ENCODE results near the gene ARHGAP1. TPM values are rescaled to one million over a fixed set of nuclear protein-coding genes. Genes with fewer than 3 reads are reported as not detected.

ARHGAP1 gene
- total and polyA plus RNA-seq, 2 of the 13 experiments (the other 11 are each of a cell fraction or from before 2014, with no cell fraction given), result 18.6 to 30.3 TPM

- BruUV-seq (replicated peaks), result no TSS peak
- ATAC-seq, result peak; percentile 68
- 55% methylated on average over 12 of the region's 12 CpGs for WGBS (ENCODE audit: low lambda C conversion rate)
- in situ Hi-C loops (cut with HindIII; ENCODE audit: extremely low pct_ligation_motif_present, low pct_unique_long_range_greater_than_20kb), result no loop called here
- CTCF ChIA-PET (ENCODE audit: low intra/inter-chr PET ratio, low total read pairs), result no interaction called here
- Histone ChIP-seq H3K27me3 (ENCODE audit: control insufficient read depth in 1 of 2, insufficient read depth in 2 of 2, low read length in 2 of 2) (no peaks in the 10 kb centered on the region), H3K4me2 (ENCODE audit: low read depth, low read length) (peak overlapping the region; percentile 73), H4K20me1 (ENCODE audit: insufficient read depth, low read length) (no peaks in the 10 kb centered on the region), H2AFZ (ENCODE audit: low read length) (no peak overlapping the region), H3K4me1 (ENCODE audit: insufficient read depth, low read length) (peaks cover 27% of the 10 kb centered on the region), H3K9me3 (ENCODE audit: low read length) (no peaks in the 10 kb centered on the region), H3K36me3 (replicated peaks in 1 of 2; ENCODE audit: control insufficient read depth in 1 of 2, insufficient read depth in 2 of 2, low read length in 2 of 2) (peaks cover 41 to 55% of the 10 kb centered on the region in 2 experiments), H3K4me3 (replicated peaks in 1 of 3; ENCODE audit: insufficient read depth in 1 of 3, low read depth in 2 of 3, low read length in 3 of 3) (peak overlapping the region in 1 of 3 experiments; percentile 19; a peak in 2 of 6 replicates), H3K9ac (ENCODE audit: insufficient read depth, low read depth, low read length) (peak overlapping the region; percentile 45; the same call in 1 of the 2 replicates), H3K27ac (ENCODE audit: extremely low read length, insufficient read depth, low read length) (peak overlapping the region; percentile 67), H3K79me2 (ENCODE audit: insufficient read depth, low read length) (no peaks in the 10 kb centered on the region)
- intact Hi-C loops (cut with micrococcal nuclease; ENCODE audit: unreplicated experiment), result loop anchor here (5.0 kb wide), 1 partner anchor 43 kb away; the partner anchor contains the start of gene F2
- POLR2A ChIA-PET, result interaction anchor here (0.6 to 2.3 kb wide), 14 partner anchors 9 to 152 kb away, joined by 3 to 22 read pairs (median 3); partner anchors contain the start of genes AMBRA1, ARHGAP1, F2 and ZNF408
- FAIRE-seq, result no peak
- peak; percentile 53 for DNase-seq (ENCODE audit: low spot score)
- TF ChIP-seq ZNF607 (CRISPR knock-in tag; IDR thresholded peaks at IDR 0.05; ENCODE audit: borderline replicate concordance) (no peak), ARHGAP35 (CRISPR knock-in tag; IDR thresholded peaks at IDR 0.05; ENCODE audit: borderline replicate concordance) (no peak), ZSCAN31 (CRISPR knock-in tag; IDR thresholded peaks at IDR 0.05; ENCODE audit: low read depth) (0 out of 2 replicates have a peak, but pooled peaks have one; percentile 22), MED13 (CRISPR knock-in tag; IDR thresholded peaks at IDR 0.05) (no peak), TEF (CRISPR knock-in tag; IDR thresholded peaks at IDR 0.05) (peak; percentile 67; the same call in 1 of the 2 replicates), ZFP90 (CRISPR knock-in tag; IDR thresholded peaks at IDR 0.05; ENCODE audit: borderline replicate concordance) (no peak), WIZ (CRISPR knock-in tag; IDR thresholded peaks at IDR 0.05) (no peak), ZNF615 (CRISPR knock-in tag; IDR thresholded peaks at IDR 0.05; ENCODE audit: borderline replicate concordance) (no peak), SRY (CRISPR knock-in tag; IDR thresholded peaks at IDR 0.05) (no peak), ARNT (IDR thresholded peaks at IDR 0.05) (no peak), FOXO1 (CRISPR knock-in tag; IDR thresholded peaks at IDR 0.05) (no peak), HDAC1 (CRISPR knock-in tag; IDR thresholded peaks at IDR 0.05) (0 out of 2 replicates have a peak, but pooled peaks have one; percentile 30), ZBTB38 (CRISPR knock-in tag; IDR thresholded peaks at IDR 0.05) (no peak), DZIP1 (CRISPR knock-in tag; IDR thresholded peaks at IDR 0.05) (no peak), ZNF576 (CRISPR knock-in tag; IDR thresholded peaks at IDR 0.05) (no peak), NCOA2 (CRISPR knock-in tag; IDR thresholded peaks at IDR 0.05) (0 out of 2 replicates have a peak, but pooled peaks have one; percentile 7), IRF2 (CRISPR knock-in tag; IDR thresholded peaks at IDR 0.05) (no peak), MBD4 (IDR thresholded peaks at IDR 0.05; ENCODE audit: borderline replicate concordance, low read length) (no peak), TBX3 (IDR thresholded peaks at IDR 0.05; ENCODE audit: borderline replicate concordance) (no peak)
Measured at GRCh38 chr11:46674463-46675287, 25.7 kb downstream of the ARHGAP1 start.

Measured in HepG2 (cell line).